Activated naive CD4-positive, alpha-beta T cell treated with anti-CD3 and anti-CD28 coated beads, Interleukin-2, amount 50 U/mL, for 16 hours (primary cell): ENCODE measurements around the gene KCNA10.

Experiments used
- DNase-seq: peaks from one replicate; pipeline ENCODE4 v3.0.0-alpha.2; 2020

The KCNA10 gene

DNA sequence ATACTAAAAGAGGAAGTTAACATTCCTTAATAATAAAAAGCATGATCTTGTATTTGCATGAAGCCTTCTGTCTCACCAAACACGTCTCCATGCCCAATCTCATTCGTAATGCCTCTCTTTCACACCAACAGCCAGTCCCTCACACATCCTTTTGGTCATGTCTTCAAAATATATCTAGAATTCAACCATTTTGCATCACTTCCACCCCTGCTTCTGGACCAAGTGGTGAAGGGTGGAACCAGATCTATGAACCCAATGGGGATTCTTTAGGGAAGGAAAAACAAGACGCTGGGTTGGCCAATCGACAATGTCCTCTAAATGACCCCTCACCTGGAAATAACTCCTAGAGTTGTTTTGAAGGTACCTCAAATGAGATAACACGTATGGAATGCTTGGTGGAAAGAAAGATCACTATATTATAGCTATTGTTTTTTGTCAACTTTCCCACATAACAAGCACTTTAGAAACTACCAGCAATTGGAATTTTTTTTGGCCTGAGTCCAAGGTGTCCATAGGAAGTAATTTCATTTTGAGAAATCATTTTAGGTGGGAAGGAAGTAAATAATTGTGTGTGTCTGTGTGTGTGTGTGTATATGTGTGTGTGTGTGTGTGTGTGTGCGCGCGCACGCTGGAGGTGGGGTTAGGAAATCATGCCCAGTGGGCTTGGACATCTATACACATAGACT is at the start of gene KCNA10:
Gene KCNA10, minus strand, starts transcription at position 51 of the 686 bp plus-strand sequence. CDS start 388 bp downstream, outside the sequence.
- DNase-seq, result no peak

DNA sequence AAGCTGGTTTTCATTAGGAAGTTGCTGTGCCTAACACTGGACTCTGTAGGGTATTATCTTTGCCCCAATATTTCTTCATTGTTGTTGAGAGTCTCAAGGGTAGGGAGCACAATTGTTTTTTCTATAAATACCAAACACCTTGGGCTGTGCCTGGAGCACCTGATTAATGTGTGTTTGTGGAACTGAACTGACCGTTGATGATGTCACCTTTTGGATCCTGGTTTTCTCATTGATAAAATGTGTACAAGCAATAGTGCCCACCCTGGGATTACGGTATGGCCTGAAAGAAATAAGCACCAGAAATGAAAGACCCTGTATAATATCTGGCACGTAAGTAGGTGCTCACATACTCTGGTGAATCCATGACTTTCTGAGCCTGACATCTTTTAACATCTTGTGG is 47.9 kb upstream of the KCNA10 start:
- no peak for DNase-seq

DNA sequence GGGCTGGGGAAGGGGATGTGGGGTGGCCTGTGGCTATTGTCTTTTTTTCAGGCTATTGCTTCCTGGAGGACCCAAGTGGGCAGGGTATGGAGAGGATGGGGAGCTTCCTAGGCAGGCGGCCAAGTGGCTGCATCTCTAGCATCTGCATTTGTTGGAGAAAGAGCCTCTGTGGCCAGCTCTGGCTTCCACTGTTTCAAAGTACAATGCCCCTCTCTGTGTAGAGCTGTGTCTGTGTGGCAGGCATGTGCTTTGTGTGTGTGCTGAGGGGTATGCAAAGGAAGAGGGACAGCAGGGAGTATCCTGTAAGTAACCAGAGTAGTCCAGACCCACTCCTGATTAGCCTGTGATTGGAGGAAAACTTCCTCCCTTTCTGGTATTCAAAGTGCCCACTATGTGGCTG is 46.6 kb upstream of the KCNA10 start:
- no peak for DNase-seq

DNA sequence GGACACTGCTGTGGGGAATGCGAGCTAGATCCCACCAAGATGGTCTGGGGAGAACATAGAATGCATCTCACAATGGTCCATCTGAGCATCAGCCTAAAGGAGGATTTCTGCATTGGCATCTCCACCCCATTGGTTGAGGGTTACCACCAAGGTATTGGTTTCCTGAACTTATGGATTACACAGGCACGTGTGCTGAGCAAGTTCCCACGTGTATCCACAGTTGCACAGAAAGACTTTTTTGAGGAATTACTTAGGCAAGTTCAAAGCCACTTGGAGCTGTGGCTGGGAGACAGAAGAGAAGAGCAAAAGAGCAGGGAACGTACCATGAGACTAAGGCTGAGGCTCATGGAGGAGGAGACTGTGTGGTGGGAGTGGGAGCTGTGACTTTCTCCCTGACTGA is 44.1 kb upstream of the KCNA10 start:
- no peak for DNase-seq

DNA sequence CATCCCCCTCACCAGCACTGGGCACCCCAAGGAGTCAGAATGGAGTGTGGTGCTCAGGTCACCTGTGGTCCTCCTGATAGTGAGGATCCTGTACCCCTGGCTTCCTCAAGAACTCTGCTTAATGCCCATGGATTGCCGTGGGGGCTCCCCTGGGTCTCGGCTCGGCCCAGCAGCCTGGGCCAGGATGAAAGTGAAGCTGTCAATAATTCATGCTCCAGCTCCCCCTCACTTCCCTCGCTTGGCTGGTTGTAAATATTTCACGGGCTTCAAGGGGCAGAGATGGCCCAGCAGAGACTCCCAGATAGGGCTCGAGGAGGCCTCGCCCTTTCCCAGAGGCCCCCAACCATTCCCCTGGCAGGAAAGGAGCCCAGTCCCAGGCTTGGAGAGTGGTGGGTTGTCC is 42.6 kb upstream of the KCNA10 start:
- DNase-seq, result no peak

DNA sequence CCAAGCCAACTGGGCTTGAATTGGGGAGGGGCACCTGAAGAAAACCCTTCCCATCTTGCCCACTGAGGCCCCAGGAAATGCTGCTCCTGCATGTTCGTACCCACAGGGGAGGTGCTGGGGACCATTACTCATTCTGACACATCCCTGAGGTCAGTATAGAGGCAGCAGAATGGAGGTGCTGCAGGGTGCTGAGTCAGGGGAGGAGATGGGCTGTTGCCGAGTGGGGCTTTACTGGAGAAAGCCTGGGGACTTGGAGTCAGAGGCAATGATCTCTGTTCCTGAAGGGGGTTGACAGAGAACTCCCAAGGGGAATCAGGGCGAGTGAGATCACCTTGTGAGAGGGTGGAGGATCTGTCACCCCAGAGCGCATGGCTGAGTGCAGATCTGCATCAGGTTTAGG is 40.2 kb upstream of the KCNA10 start:
- no peak for DNase-seq

DNA sequence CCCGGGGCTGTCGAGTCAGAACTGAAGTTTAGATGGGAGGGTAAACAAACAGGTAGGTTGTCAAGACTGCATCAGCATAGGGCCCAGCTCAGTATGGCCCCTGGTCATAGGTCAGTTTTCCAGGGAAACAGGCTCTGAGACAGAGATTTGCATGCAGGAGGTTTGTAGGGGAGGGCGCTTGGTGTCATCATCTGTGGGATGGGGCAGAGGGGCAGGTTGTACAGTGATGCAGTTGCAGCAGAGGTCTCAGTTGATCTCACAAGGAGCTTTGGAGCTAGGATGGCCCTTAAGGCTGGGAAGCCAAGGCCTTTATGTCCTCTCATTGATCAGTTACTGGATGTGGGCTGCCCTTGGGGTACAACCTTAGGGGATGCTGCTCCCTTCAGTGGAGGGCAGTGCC is 38.5 kb upstream of the KCNA10 start:
- DNase-seq, result no peak

DNA sequence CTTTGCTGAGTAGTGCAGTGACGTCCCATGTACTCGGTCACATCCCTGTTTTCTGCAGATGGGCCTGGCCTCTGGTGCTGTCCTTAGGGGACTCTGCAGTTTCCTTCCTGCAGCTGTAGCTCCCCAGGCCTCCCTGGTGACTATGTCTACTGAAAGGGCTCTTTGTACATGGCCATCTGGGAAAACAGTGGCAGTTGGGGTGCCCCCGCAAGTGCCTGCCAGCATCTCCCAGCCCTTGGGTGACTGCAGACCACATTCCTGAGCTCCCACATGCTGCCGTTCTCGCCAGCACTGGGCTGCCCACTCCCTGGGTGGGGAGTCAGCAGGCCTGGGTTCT is 37.5 kb upstream of the KCNA10 start:
- no peak for DNase-seq

DNA sequence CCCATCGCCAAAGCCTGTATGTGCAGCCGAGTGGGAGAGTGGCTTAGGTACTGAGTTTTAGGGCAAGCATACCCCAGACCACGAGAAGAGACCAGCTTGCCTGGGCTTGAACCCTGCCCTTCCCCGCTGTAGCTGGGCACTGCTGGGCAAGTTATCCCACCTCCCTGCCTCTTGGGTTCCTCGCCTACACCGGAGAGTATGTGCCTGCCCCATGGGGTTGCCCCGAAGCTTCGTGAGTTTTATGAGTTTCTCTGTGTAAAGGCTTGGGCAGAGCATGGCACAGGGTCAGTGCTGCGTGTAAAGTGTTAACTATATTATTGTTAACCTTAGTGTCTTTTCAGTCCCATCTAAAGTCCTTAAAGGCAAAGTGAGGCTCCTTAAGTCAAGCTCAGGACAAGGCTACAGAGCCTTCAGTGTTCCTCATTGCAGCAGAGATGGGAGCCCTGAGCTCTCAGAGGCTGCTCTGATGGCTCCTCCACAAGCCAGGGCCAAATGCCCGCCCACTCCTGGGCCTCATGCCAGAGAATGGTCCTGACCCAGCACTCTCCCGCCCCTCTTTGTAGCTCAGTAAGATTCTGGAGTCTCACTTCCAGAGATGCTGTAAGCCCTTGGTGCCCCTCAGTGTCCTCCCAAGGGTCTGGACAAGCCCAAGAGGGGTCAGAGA is 37.0 kb upstream of the KCNA10 start:
- DNase-seq, result no peak

DNA sequence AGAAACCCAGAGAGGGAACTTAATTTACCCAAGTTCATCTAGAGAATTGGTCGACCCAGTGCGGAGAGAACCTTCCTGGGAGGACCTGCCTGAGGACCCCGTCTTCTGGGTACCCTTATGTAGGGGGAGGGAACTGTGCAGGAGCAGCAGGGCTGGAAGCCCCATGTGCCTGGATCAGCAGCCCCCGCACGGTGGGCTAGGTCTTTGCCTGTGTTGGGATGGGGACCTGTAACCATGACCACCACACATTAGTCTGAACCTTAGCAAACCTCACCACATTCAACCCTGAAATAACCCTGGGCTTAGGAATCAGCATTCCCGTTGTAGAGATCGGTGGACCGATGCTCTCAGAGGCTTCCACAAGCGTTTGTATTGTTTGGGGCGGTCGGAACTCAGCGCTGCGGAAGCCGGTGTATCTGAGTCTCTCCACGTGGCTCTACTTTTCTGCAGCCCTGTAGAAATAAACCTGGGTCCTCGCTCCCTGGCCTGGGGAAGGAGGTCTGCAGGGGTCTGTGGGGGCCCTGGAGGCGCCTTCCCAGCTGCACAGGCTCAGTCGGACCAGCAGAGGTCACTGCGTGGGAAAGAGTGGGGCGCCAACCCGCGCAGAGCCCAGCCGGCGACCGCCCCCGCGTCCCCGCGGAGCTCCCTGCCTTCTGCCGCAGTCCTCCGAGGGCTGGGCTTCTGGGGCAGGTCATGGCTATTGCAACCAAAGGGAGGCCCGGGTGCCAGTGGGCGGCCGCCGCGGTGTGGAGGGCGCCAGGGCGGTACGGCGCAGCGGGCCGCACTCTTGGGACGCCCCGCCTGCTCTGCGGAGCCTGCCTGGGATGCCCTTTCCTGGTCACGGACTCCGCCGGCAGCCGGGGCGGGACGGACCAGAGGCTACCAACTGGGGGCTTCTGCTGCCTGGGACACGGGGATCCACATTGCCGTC is 36.2 kb upstream of the KCNA10 start:
- peak; percentile 62 for DNase-seq

DNA sequence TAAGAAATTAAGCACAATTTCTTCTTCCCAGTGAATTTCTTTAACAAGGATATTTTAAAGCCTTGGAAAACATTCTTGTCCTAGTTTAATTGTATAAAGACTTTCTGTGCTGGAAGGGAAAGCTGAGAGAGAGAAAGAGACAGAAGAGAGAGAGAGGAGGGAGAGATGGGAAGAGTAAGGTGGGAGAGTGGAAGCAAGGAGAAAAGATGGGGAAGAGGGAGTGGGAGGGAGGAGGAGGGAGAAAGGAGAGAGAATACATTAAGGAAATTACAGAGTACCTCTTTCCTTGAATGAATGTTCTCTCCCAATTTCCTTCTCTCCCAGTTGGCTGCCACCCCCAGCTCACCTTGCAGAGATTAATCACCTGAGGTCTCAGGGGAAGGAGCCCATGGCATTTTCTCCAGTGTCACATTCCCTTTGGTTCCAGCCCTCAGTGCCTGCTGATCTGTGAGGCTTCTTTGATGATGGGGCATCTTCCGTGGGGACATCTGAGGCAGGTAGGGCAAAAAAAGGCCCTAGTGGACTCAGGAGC is 32.4 kb upstream of the KCNA10 start:
- no peak for DNase-seq

DNA sequence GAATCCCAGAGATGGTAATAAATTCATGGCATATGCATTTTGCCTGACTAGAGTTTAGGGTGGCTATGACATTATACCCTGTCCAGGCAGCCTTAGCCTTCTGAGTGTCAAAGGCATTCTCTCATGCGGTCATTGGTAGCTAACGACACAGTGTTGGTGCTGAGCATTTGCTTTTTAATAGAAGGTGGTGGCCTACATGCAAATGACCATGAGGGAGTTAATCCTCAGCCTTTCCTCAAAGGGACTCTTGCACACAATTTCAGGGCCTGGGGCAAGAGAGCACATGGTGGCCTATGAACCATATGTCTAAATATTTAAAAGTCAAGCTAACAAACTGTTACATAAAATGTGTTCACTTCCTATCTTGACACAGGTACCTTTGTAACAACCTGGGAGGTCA is 30.9 kb upstream of the KCNA10 start:
- DNase-seq, result no peak

DNA sequence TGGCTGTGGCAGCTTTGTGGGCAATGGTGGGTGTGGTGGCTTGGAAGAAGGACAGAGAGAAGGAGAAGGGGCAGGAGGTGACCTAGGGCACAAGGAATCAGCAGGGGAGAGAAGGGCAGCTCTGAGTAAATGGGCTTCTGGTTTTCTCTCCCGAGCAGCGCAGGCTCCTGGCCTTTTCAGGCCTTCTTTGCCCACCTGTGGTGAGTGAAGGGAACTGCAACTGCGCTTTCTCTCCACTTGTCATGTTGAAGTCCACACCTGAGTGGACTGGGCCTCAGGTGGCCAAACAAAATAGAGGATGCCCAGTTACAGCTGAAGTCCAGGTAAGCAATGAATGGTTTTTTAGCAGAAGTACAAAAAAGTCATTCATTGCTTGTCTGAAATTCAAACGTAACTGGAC is 29.4 kb upstream of the KCNA10 start:
- no peak for DNase-seq

DNA sequence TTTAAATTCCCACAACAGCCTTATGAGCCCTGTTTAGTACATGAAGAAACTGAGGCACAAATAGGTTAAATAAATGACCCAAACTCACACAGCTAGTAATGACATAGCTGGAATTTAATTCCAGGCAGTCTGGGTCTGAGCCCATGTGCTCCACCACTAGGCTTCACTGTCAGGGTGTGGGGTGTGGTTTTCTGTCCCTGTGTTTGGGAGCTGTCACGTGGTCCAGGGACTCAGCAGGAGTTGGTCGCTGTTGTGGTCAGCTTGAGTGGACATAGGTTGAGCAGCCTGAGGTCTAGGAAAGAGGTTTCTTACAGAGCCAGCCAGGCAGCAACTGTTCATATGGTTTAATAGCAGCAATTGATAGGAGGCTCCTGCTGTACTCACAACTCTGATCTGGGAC is 28.0 kb upstream of the KCNA10 start:
- DNase-seq, result no peak

DNA sequence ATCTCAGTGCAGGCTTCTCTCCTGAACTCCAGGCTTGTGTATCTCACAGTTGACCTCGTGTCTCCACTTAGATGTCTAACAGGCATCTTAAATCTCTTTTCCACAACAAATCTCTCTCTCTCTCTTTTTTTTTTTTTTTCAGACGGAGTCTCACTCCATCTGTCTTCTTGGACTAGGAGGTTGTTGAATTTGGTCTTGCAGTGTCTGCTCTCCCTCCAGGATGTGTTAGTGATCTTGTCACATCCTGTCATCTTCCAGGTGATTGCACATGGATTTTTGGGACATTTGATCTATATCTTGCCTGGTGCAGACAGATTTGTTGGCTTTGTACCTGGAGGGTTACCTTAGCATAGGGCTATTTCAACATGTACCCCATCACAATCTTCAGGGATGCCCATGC is 26.5 kb upstream of the KCNA10 start:
- no peak for DNase-seq

DNA sequence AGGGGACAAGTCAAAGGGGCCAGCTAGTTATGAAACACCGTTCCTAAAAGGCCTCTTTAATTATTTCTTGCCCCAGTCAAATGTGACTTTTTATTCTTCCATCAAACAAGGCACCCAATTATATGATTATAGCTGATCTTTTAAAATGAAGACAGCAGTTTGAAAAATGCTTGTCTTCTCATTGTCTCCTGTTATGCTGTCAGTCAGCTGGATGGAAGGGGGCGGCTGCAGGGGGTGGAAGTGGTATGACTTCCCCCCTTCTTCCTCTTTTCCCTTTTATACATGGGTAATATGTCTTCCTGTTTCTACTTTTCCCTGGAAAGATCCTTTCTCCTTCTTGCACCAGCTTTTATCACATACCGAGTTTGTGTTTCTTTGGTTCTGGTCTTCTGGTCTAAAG is 25.8 kb upstream of the KCNA10 start:
- no peak for DNase-seq

DNA sequence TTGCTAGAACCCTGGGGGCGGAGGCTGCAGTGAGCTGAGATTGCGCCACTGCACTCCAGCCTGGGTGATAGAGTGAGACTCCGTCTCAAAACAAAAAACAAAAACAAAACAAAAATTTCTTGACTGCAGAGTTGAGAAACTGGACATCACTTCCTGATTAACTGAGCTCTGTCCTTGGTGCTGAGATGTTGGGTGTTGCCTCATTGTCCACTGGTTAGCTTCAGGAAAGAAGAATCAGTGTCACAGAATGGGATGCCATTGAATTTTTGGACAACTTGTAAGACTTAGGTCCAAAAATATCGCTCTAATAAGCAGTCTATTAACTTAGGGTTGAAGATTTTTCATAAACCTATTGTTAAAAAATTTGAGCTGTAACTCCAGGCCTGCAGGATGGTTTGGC is 23.8 kb upstream of the KCNA10 start:
- no peak for DNase-seq

DNA sequence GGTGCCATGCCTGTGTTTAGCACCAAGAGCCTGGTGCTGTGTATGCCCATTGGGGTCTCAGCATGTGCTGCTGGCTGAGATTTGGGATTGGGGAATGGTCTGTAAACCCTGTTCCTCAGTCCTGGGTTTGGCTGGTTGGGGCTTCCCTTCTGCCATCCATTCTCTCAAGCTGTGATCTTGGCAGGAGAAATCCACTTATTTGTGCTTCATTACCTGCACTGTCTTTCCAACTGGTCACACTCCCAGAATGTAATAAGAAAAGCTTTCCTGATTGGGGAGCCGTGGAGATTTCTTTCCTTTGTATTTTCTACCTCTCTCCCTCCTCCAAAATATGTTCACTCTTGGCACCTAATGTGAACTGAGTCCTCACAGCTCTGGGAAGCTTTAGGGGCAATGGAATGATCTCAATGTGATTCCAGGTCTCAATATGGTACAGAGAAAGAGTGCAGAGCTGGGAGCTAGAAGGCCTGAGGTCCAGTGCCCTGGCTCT is 23.0 kb upstream of the KCNA10 start:
- no peak for DNase-seq

DNA sequence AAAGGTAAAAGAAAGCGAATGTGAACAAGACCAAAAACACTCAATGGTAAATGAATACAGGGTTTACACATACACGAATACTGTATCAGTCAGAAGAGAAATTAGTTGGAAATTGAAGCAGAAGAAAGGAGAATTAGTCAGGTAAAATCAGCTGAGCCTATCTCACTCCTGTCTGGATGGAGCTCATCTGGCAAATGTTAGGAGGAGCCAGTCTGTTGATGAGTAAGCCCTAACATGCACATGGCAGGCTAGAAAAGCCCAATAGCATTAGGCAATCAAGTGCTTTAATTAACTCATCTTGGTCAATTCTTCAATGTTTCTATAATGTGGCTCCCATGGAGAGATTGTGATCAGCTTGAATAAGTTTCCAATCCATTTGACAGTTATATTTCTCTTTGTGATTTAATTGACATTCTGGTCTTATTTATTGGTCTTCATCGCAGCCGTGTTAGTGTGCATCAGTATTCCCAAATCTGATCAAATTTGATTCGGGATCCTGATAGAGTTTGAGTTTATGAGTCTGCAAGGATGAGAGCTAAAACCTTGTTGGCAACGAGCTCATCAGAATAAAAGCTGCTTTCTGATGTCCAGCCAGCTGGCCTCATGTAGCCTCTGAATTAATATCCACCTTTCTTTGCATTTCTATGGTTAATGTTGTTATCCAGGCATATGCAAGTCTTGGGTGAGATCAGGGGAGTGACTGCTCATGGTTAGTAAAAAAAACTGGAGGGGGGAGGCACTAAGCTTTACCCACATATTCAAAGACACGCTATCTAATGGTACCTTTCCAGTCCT is 22.1 kb upstream of the KCNA10 start:
- DNase-seq, result no peak

DNA sequence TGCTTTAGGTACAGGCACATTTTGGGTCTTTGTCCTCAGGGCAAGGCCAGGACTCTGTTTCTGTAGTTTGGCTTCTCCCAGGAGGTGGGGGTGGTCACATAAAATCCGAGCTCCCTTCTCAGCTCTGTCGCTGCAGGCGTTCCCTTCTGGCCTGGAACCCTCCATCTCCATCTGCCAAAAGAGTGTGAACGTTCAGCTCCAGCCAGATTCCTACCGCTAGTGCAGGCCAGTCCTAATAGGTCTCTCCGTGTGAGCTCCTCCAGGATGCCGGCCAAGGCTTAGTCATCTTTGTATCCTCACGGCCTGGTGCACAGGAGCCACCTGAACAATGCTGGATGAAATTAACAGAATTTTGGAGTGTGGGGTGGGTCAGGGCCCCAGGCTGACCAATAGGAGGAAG is 19.9 kb upstream of the KCNA10 start:
- DNase-seq, result no peak

DNA sequence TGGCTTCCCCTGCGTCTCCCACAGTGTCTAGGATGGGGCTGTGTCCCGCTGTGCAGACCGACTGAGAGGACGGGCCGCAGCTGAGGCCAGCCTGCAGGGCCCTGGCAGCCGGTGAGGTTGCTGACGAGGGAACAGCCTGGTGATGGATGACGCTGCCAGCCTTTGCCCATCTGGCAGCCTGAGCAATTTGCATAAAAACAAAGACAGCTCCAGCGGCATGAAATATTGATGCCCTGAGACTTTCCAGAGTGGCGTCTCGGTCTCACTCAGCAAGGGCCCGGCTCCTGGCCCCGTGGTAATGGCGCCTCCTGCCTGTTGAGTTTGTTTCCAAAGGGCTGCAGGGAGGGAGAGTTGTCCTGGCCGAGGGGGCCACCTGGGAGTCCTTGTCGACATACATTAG is 19.1 kb upstream of the KCNA10 start:
- no peak for DNase-seq

DNA sequence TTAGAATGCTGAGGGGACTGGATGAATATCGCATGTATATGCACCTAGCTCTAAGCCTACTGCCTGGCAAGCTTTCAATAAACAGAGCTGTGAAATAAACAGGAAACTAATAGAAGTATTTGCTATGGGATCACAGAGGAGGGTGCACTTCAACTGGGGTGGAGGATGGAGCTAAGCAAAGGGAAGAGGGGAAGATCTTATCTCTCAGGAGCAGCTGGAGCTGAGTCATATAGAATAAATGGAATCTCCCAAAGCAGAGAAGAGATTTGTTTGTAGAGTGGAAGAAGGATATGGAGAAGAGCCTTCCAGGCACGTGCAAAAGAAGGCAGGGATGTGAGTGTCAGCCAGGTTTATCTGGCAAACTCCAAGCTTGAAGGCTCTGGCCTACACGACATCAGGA is 17.0 kb upstream of the KCNA10 start:
- DNase-seq, result no peak

DNA sequence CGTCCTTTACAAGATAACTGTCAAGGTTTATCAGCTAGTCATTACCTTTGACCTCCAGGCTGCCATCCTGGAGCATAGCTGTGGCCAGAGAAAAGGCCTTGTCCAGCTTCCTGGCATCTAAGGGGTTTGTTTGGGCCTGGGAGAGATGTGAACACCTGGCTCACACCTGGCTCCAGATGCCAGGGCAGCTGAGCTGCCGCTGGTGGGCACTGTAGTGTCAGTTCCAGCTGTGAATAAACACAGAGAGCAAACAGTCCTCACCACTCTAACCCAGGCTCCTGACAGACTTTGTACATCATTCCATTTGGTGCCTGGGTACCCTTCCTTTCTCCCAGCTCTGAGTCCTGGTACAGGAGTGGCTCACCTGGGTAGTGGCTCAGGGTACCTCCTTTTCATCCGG is 14.3 kb upstream of the KCNA10 start:
- no peak for DNase-seq
